Stomach (tissue), 4 donors: ENCODE measurements around the gene MAPT.

Source experiments
- CTCF ChIP-seq, 7 experiments: fragments of 450-650 bp in 4 of 7; fragments of 200-600 bp in 3 of 7; sonication (generic) in 3 of 7; IDR thresholded peaks; one replicate each; pipeline ENCODE4 v1.5.1; 2016 to 2019; ENCODE audit warnings: antibody characterized with exemption in 7 of 7, control low read depth in 2 of 7, mild to moderate bottlenecking in 1 of 7
- EP300 ChIP-seq: sonication (generic); formaldehyde crosslinking; IDR thresholded peaks from one replicate; pipeline ENCODE4 v1.6.1; 2017; ENCODE audit warnings: antibody characterized with exemption

GRCh38 chr17:45992904-45993303, 98.5 kb downstream of the MAPT start:
- TF ChIP-seq CTCF (IDR thresholded peaks at IDR 0.05) (no peak), EP300 (no peak)
